GM21526 (cell line): ENCODE results near the gene CHGA.

Source experiments
- ATAC-seq: cut with Tn5 transposase; IDR thresholded peaks from one replicate; pipeline ENCODE4 v1.9.1; 2021; ENCODE audit warnings: moderate library complexity; ENCODE audit not compliant: unreplicated experiment, low FRiP score

The CHGA gene

GRCh38 chr14:92974541-92975345 is 51.8 kb downstream of the CHGA start:
- no peak for ATAC-seq

- ATAC-seq = no peak
Observed at GRCh38 chr14:92976268-92976667, 53.3 kb downstream of the CHGA start.

GRCh38 chr14:92978229-92979021 is 55.5 kb downstream of the CHGA start:
- no peak for ATAC-seq

DNA sequence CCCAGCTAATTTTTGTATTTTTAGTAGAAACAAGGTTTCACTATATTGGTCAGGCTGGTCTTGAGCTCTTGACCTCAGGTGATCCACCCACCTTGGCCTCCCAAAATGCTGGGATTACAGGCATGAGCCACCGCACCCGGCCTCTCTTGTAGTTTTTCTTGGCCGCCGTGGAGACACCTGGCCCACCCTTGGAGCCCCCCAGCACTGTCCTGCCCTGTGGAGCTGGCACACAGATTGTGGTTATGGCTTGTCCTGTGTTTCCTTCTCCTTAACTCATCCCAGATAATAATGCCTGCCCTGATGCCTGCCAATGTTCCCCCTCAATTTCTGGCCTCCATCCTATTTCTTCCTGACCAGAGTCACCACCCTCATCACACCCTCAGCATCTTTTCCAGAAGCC is 57.9 kb downstream of the CHGA start:
- no peak for ATAC-seq

DNA sequence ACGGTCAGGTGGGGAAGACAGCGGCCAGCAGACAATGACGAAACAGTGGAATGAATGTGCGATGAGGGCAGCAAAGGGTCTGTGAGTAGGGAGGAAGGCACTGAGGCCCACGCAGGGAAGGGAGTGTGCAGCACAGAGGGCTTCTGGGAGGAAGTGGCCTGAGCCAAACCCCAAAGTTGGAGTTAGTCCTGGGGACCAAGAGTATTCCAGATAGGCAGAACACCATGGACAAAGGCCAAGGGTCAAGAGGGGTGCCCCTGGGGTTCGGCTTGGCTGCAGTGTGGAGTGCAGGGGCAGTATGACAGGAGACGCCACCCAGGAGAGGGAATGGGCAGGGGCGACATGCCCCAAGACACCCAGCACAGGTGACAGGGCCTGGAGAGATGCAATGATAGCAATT is 58.8 kb downstream of the CHGA start:
- ATAC-seq = no peak

- no peak for ATAC-seq
Observed at GRCh38 chr14:92982956-92983355, 60.0 kb downstream of the CHGA start.

GRCh38 chr14:92984082-92984788 is 61.3 kb downstream of the CHGA start:
- ATAC-seq = no peak
